Hepatocyte (in vitro differentiated cells): ENCODE results near the gene PLPP4. TPM values are rescaled to one million over a fixed set of nuclear protein-coding genes. Genes with fewer than 3 reads are reported as not detected.

Experiments
- DNase-seq: peaks from one replicate; pipeline ENCODE4 v3.0.0-alpha.2; 2016; ENCODE audit warnings: low spot score
- H2AFZ ChIP-seq: fragments of 200-600 bp; sonication (generic); 2 replicates; pipeline ENCODE4 v1.6.0; 2016; ENCODE audit warnings: antibody characterized with exemption, mild to moderate bottlenecking
- H3K27ac ChIP-seq: fragments of 200-600 bp; sonication (generic); 2 replicates; pipeline ENCODE4 v1.5.1; 2016; ENCODE audit warnings: mild to moderate bottlenecking
- H3K27me3 ChIP-seq: fragments of 200-600 bp; sonication (generic); 2 replicates; pipeline ENCODE4 v1.6.1; 2016
- H3K36me3 ChIP-seq: fragments of 200-600 bp; sonication (generic); replicated peaks from 2 replicates; pipeline ENCODE4 v1.5.1; 2016; ENCODE audit warnings: low read depth; ENCODE audit not compliant: insufficient read depth
- H3K4me1 ChIP-seq: fragments of 200-600 bp; sonication (generic); 2 replicates; pipeline ENCODE4 v1.5.1; 2016; ENCODE audit warnings: mild to moderate bottlenecking, moderate library complexity; ENCODE audit not compliant: insufficient read depth
- H3K4me2 ChIP-seq: fragments of 200-600 bp; sonication (generic); 2 replicates; pipeline ENCODE4 v1.6.0; 2016
- H3K4me3 ChIP-seq: fragments of 200-600 bp; sonication (generic); 2 replicates; pipeline ENCODE4 v1.5.1; 2016; ENCODE audit warnings: mild to moderate bottlenecking
- H3K79me2 ChIP-seq: fragments of 200-600 bp; sonication (generic); 2 replicates; pipeline ENCODE4 v1.6.0; 2017; ENCODE audit warnings: mild to moderate bottlenecking
- H3K9me2 ChIP-seq: fragments of 200-600 bp; sonication (generic); replicated peaks from 2 replicates; pipeline ENCODE4 v1.6.0; 2017; ENCODE audit warnings: mild to moderate bottlenecking; ENCODE audit not compliant: insufficient read depth
- H3K9me3 ChIP-seq: fragments of 200-600 bp; sonication (generic); 2 replicates; pipeline ENCODE4 v1.5.1; 2016; ENCODE audit warnings: low read depth, mild to moderate bottlenecking
- H4K20me1 ChIP-seq: fragments of 200-600 bp; sonication (generic); 2 replicates; pipeline ENCODE4 v1.6.0; 2016; ENCODE audit warnings: mild to moderate bottlenecking; ENCODE audit not compliant: insufficient read depth, poor library complexity, severe bottlenecking
- EZH2 ChIP-seq: fragments of 200-600 bp; sonication (generic); IDR thresholded peaks from 2 replicates; pipeline ENCODE4 v1.6.1; 2016; ENCODE audit warnings: antibody characterized with exemption, mild to moderate bottlenecking, borderline replicate concordance
- EZH2phosphoT487 ChIP-seq: fragments of 200-600 bp; sonication (generic); IDR thresholded peaks from one replicate; pipeline ENCODE4 v1.6.1; 2018; ENCODE audit warnings: antibody characterized with exemption, mild to moderate bottlenecking, low read depth, moderate library complexity; ENCODE audit not compliant: unreplicated experiment, severe bottlenecking
- WGBS: methylation state at CpG from one replicate; pipeline ENCODE4 v1.1.6; 2016; ENCODE audit warnings: low lambda C conversion rate; ENCODE audit errors: missing lambda C conversion rate; 5-methylcytosine and 5-hydroxymethylcytosine counted together
- polyA plus RNA-seq: library from polyadenylated mRNA; unstranded; fragments of >200 nt; fragmentation: Nextera tagmentation; extraction: Ambion mirVana; gene quantifications from 2 replicates; pipeline ENCODE4 v1.2.1, GENCODE V29; 2016
- total RNA-seq: library from RNA; depleted of rRNA; stranded (reverse); fragments of >200 nt; gene quantifications from 2 replicates; pipeline ENCODE4 v1.2.3, GENCODE V29; 2014
- TF ChIP-seq, protein P1 (sequence below): fragments of 200-600 bp; sonication (generic); IDR thresholded peaks from 2 replicates; pipeline ENCODE4 v1.5.1; 2016; ENCODE audit warnings: antibody characterized with exemption, mild to moderate bottlenecking; ENCODE audit not compliant: poor library complexity

The PLPP4 gene
- total and polyA plus RNA-seq, 2 experiments from 2014 or later = 3.4 to 10.8 TPM

DNA sequence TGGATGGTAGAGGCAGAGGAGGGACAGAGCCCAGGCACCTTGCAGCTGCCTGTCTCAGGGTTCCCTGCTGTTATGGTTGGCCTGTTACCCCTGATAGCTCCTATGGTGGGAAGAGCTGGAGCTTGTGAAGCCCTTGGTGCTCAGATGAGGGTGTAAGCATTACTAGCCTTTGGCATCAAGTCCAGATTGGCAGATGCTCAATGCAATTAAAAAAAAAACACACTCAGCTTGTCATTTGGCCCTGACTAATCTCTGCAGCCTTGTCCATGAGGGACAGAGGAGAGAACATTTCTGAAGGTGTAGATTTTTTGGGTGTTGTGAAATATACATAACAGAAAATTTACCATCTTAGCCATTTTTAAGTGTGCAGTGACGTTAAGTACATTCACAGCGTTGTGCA is 86.3 kb downstream of the PLPP4 start:
- 95% methylated on average over 2 of the region's 2 CpGs for WGBS
- Histone ChIP-seq H3K4me2 (no peak overlapping the region), H3K27ac (no peak overlapping the region), H4K20me1 (no peaks in the 10 kb centered on the region), H3K4me1 (no peaks in the 10 kb centered on the region), H3K4me3 (no peak overlapping the region), H3K79me2 (no peaks in the 10 kb centered on the region), H3K36me3 (no peaks in the 10 kb centered on the region), H2AFZ (no peak overlapping the region), H3K27me3 (no peaks in the 10 kb centered on the region), H3K9me3 (no peaks in the 10 kb centered on the region), H3K9me2 (no peaks in the 10 kb centered on the region)
- no peak for DNase-seq
- TF ChIP-seq EZH2 (no peak), EZH2phosphoT487 (no peak)
- TF ChIP-seq, protein P1, sequence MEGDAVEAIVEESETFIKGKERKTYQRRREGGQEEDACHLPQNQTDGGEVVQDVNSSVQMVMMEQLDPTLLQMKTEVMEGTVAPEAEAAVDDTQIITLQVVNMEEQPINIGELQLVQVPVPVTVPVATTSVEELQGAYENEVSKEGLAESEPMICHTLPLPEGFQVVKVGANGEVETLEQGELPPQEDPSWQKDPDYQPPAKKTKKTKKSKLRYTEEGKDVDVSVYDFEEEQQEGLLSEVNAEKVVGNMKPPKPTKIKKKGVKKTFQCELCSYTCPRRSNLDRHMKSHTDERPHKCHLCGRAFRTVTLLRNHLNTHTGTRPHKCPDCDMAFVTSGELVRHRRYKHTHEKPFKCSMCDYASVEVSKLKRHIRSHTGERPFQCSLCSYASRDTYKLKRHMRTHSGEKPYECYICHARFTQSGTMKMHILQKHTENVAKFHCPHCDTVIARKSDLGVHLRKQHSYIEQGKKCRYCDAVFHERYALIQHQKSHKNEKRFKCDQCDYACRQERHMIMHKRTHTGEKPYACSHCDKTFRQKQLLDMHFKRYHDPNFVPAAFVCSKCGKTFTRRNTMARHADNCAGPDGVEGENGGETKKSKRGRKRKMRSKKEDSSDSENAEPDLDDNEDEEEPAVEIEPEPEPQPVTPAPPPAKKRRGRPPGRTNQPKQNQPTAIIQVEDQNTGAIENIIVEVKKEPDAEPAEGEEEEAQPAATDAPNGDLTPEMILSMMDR = no peak

DNA sequence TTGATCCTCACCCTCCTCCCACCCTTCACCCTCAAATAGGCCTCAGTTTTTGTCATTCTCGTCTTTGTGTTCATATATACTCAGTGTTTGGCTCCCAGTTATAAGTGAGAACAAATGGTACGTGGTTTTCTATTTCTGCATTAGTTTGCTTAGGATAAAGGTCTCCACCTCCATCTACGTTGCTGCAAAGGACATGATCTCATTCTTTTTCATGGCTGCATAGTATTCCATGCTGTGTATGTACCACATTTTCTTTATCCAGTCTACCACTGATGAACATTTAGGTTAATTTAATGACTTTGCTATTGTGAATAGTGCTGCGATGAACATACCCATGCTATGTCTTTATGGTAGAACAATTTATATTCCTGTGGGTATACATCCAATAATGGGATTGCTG is 91.2 kb downstream of the PLPP4 start:
- no peaks in the 10 kb centered on the region for H3K9me3 ChIP-seq
- no peak overlapping the region for H3K27ac ChIP-seq
- no peaks in the 10 kb centered on the region for H4K20me1 ChIP-seq
- H3K4me1 ChIP-seq = no peaks in the 10 kb centered on the region
- 88% methylated on average over 4 of the region's 4 CpGs for WGBS
- H3K27me3 ChIP-seq = no peaks in the 10 kb centered on the region
- no peak overlapping the region for H3K4me2 ChIP-seq
- no peaks in the 10 kb centered on the region for H3K9me2 ChIP-seq
- H2AFZ ChIP-seq = no peak overlapping the region
- no peak overlapping the region for H3K4me3 ChIP-seq
- H3K36me3 ChIP-seq = no peaks in the 10 kb centered on the region
- TF ChIP-seq, protein P1 = no peak
- TF ChIP-seq EZH2phosphoT487 = no peak
- TF ChIP-seq EZH2 = no peak
- H3K79me2 ChIP-seq = no peaks in the 10 kb centered on the region
- DNase-seq = no peak

DNA sequence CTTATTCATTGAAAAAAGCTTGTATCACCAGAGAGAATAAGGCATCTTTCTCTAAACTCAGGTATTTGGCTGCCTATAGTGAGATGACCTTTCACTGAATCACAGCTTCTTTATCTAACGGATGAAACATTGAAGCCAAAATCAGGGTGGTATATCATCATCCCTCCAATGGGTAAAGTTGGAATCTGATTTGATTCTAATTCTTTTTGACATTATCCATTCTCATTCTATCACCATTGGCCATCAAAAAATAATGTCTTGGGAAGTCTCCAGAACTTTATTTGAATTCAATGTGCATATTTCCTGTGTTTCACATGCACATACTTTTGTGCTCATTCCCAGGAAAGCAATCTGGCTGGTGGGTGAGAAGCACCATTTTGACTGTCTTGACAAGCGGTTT is 95.2 kb downstream of the PLPP4 start:
- Histone ChIP-seq H3K27me3 (no peaks in the 10 kb centered on the region), H4K20me1 (no peaks in the 10 kb centered on the region), H3K4me2 (no peak overlapping the region), H3K4me3 (no peak overlapping the region), H3K4me1 (no peaks in the 10 kb centered on the region), H3K36me3 (no peaks in the 10 kb centered on the region), H2AFZ (no peak overlapping the region), H3K27ac (no peak overlapping the region), H3K9me3 (no peaks in the 10 kb centered on the region), H3K9me2 (no peaks in the 10 kb centered on the region), H3K79me2 (no peaks in the 10 kb centered on the region)
- TF ChIP-seq EZH2 = no peak
- TF ChIP-seq, protein P1 = no peak
- no peak for TF ChIP-seq EZH2phosphoT487
- WGBS = 81% methylated on average over 2 of the region's 2 CpGs
- no peak for DNase-seq

DNA sequence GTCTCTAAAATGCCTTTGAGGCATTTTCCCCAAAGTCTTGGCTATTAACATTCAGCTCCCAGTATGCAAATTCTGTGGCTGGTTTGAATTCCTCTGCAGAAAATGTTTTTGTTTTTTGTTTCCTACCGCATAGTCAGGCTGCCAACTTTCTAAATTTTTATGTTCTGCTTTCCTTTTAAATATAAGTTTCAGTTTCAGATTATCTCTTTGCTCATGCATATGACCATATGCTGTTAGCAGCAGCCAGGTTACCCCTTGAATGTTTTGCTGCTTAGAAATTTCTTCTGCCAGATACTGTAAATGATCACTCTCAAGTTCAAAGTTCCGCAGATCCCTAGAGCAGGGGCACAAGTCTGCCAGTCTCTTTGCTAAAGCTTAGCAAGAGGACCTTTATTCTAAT is 96.9 kb downstream of the PLPP4 start:
- Histone ChIP-seq H3K27ac (no peak overlapping the region), H4K20me1 (no peaks in the 10 kb centered on the region), H3K9me3 (no peaks in the 10 kb centered on the region), H3K36me3 (no peaks in the 10 kb centered on the region), H3K4me1 (no peaks in the 10 kb centered on the region), H3K9me2 (no peaks in the 10 kb centered on the region), H3K4me2 (no peak overlapping the region), H3K79me2 (no peaks in the 10 kb centered on the region), H3K27me3 (no peaks in the 10 kb centered on the region), H3K4me3 (no peak overlapping the region), H2AFZ (no peak overlapping the region)
- no peak for DNase-seq
- WGBS = 95% methylated on average over 2 of the region's 2 CpGs
- no peak for TF ChIP-seq EZH2phosphoT487
- TF ChIP-seq, protein P1 = no peak
- no peak for TF ChIP-seq EZH2
